Stimulated activated CD4-positive, alpha-beta T cell treated with anti-CD3 and anti-CD28 coated beads, Interleukin-15, amount 100 ng/mL, for 48 hours (primary cell): ENCODE results near the gene VPS35L.

Experiments used
- DNase-seq, 2 donors: peaks; one replicate each; pipeline ENCODE4 v3.0.0-alpha.2; 2020; ENCODE audit warnings: low read depth in 2 of 2

VPS35L gene

DNA sequence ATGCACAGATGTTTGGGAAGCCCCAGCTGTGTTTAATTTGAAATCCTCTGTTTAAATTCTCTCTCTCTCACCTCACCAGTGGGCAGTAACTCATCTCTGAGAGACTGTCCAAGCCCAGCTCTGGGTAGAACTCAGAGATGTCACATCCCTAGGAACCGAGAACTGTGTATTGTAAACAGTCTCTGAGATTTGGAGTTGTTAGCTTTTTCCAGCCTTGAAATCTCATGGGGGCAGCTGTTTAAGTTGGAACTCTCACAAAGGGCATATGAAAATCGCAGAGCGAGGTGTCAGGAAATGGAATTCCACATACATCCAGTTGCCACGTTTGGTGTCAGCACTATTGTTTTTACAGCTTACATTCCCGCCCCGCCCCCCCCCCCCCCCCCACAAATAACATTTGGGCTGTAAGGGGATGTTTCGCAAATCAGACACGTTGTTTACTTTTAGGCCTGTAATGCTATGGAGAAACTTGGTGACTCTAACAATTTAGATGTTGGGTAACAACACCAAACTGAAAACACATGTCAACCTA is 34.3 kb downstream of the VPS35L start:
- no peak for DNase-seq

DNA sequence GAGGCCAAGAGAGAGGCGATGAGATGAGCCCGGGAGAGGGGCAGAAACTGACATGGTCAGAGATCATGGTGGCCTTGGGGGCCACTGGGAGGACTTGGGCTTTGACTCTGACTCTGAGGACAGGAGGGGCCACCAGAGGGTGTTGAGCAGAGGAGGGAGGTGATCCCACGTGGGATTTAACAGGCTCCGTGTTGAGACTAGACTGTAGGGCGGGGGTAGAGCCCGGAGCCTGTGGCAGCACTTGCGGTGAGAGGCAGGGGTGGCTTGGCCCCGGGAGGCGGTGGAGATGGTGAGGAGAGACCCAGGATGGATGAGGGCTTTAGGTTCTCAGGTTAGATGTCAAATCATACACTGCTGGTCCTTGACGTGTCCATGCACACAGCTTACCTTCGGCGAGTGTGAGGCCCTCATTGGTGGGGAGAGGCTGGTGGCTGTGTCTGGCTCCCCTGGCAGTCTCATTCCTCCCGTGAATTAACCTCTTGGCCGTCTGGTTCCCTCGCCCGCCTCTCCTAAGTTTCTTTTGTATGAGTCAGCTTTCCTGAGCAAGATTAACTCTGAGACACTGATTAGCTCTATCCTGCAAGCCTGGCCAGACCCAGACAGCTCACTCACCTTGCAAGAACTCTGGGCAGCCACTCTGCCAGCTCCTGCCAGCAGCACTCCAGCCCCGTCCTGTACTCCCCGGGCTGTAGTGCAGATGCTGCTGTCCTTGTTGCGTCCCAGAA is 39.7 kb downstream of the VPS35L start:
- DNase-seq: no peak

DNA sequence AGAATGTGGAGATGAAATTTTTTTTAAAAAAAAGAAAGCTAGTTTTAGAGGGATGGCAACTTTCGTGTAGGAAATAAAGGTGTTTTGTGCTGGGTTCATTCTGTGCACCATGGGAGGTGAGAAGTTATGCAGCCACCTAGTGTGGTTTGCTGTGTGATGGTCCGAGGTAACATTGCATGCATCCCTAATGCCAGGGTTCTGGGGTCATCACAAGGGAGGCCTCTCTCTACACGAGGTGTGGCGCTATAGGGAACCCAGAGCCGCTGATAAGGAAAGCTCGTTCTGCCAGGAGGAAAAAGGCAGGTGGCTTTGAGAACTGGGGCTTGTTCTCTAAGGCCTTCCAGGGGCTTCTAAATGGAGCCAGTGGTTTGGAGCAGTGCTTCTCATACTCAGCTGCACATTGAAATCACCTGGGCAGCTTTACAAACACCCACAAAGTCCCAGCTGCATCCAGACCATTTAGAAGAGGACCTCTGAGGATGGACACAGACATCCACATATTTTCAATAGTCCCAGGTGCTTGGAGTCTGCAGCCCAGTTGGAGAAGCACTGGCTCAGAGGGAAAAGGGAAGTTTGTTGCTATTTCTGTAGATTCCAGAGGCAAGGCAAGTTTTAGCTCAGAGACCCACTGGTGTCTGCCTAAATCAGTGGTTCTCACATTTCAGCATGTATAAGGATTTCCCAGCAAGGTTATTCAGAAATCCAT is 43.5 kb downstream of the VPS35L start:
- DNase-seq: no peak

DNA sequence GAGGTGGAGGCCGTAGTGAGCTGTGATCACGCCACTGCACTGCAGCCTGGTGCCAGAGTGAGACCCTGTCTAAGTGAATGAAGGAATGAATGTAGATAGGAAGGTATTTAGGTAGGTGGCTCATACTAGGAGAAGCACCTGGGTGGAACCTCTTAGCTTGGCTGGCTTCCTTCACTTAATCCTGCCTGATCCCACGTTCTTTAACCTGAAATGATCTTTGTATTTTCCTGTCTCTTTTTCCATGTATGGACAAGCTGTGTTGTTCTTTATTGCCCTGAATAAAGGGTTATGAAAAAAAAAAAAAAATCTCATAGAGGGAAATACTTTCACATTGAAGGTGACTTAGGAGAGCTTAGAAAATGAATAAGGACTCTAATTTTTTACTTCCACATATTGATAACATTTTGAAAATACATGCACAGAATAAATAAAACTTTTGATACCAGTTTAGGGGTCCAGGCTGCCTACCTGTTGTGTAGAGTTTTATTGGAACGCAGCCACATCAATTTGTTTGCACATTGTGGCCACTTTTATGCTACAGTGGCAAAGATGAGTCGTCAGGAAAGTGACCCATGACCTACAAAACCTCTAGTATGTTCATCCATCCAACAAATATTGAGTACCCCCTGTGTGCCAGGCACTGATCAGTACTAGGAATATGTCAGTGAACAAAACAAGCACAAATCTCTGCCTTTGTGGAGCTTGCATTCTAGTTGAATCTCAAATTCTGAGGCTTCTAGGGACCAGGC is 44.6 kb downstream of the VPS35L start:
- no peak for DNase-seq

DNA sequence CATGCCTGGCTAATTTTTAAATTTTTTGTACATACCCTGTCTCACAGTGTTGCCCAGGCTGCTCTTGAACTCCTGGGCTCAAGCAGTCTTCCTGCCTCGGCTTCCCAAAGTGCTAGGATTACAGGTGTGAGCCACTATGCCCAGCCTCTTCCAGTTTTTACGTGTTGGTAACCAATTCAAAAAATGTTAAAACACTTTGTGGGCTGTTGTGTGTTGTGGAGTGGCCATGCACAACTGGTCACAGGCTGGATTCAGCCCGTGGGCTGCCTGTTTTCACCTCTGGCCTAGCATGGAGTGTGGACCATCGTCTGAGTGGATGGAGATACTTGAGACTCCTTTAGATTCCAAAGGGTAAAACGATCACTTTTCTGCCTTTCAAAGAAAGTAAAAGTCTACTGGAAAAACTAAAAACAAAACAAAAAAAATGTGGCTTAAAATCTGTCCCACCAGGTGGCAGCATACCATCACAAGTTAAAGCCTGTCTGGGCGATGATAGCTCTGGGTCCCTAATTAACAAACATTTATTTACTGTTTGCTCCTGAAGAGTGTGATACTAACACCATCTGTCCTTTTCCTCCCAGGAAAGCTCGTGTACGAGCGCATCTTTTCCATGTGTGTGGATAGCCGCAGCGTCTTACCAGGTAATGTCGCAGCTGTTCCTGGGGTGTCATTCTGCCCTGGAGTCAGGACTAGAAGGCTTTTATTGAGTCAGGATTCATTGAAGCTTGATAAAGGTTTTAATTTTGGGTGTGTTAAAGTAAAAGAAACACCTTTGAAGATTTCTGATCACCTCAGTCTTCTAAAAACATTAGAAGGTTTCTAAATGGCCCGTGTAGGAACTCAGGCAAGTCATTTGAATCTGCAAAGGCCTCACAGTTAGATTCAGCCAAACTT is 45.8 kb downstream of the VPS35L start:
- DNase-seq: no peak

DNA sequence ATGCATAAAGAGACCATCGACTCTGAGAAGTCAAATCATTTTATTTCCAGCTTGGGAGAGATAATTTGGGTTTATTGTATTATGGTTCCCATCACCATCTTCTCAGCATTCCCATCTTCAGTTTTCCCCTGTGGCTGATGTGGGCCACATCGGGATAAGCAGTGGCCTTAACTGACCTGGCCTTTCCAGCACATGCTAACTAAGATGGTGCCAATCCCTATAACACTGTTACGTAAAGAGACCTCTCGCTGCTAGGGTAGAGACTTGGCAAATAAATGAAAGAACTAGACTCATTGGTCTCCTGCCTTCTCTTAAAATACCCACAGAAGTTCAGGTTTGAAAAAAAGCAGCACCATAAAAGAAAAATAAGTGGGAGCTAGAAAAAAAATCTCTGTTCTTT is 49.4 kb downstream of the VPS35L start:
- DNase-seq: no peak

DNA sequence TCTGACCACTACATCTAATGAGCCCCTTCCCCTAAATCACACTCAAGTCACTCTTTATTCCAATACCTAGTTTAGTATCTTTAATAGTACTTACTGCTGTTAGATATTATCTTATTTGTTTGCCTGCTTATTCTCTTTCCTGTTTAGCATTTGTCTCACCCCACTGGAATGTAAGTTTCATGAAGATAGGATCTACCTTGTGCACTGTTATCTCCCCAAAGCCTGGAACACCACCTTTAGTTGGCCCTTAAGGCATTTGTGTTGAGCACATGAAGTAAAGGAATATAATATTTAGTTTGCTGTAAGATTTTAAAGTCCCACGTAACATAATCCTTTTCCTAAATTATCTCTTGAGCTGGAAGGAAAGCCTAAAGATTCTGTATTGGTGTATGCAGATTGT is 50.2 kb downstream of the VPS35L start:
- DNase-seq: no peak

DNA sequence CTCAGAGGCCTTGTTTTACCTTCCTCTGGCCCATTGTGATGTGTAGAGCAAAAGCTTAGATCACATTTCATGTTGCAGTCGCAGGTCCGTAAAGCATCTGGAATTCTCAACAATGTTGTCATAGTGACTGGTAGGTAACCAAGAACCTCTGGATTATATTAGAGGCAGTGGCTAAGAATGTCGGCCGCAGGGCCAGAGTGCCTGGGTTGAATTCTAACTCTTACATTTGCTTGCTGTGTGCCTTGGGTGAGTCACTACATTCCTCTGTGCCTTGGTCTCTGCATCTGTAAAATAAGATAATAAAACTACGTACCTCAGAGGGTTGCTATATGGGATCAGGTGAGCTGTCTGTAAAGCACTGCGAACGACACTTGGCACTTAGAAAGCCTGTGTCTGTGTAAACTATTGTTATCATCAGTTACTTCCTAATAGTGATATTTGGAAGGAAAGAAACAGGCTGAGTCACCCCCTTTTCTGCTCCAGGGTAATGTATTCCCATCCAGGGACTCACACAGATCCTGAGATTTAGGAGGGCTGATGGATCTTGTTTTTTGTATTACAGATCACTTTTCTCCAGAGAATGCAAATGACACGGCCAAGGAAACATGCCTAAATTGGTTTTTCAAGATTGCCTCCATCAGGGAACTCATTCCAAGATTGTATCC is 52.2 kb downstream of the VPS35L start:
- DNase-seq: no peak

DNA sequence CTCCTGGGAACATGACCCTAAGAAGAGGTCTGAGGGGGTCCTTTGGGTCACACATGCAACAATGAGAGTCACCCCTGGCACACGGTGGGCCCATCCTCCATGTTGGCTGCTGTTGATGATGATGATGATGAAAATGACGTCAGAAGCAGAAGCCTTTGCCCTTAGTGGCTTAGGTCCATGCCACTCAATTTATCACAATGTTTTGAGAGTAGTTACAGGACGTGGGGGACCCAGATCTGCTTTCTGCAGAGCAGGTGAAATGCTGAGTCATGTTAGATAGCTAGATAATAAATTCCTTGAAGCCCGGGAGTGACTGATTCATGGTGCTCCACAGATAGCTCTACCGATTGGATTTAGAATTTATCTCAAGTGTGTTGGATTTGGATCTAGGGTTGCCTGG is 53.9 kb downstream of the VPS35L start:
- no peak for DNase-seq

DNA sequence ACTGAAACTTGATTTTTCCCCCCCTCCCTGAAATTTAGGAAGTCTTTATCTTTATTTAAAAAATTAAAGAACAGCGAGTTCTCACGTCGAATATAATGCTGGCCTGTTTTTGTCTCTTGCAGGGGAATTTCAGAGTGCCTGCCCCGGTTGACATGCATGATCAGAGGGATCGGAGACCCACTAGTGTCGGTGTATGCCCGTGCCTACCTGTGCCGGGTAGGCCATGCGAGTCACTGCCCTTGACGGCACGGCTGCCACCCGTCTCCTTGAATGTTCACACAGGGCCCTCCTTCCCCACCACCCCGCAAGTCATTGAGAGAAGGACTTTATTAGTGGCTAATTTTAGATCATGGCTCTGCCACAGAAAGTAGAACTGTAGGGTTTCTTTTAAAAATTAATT is 54.7 kb downstream of the VPS35L start:
- no peak for DNase-seq

DNA sequence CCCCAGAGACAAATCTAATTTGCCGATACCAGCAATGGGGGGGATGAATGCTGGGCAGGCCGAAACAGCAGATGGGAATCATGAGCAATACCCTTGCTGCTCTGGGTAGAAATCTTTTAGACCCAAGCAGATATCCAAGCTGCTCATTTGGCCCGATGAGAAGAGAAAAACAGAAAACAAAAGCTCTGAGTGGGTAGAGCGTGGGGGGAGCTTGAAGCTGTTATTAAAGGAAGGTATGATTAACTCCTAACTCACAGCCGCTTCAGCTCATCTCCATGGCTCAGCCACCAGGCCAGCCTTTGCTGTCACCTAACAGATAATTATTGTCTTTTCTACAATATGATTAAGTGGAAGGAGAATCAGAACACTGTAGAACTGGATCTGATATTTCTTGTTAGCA is 58.3 kb downstream of the VPS35L start:
- DNase-seq: no peak

DNA sequence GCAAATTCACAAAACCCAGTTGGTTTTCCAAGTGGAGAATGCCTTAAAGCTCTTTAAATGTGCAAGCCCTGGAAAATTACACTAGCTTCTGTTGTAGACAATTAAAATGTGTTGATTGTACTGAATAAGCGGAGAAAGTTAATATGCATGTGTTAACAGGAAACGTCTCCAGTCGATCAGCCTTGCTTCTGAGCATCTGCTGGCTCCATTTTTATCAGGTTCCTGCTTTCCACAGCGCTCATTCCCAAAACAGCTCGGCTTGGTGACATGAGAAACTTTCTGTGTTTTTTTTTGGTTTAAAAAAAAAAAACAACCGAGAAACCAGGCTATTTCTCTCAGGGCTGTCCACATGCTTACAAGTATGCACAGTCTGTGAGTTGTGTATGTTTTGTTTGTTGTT is 60.7 kb downstream of the VPS35L start:
- DNase-seq: no peak

DNA sequence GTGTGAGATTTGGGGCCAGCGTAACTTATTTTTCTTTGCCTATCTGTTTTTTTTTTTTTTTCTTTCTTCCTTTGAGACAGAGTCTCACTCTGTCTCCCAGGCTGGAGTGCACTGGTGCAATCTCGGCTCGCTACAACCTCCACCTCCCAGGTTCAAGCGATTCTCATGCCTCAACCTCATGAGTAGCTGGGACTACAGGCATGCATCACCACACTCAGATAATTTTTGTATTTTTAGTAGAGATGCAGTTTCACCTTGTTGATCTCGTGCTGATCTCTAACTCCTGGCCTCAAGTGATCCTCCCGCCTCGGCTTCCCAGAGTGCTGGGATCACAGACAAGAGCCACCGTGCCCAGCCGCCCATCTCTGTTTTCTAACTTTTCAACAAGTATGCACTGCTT is 63.4 kb downstream of the VPS35L start:
- DNase-seq: no peak

DNA sequence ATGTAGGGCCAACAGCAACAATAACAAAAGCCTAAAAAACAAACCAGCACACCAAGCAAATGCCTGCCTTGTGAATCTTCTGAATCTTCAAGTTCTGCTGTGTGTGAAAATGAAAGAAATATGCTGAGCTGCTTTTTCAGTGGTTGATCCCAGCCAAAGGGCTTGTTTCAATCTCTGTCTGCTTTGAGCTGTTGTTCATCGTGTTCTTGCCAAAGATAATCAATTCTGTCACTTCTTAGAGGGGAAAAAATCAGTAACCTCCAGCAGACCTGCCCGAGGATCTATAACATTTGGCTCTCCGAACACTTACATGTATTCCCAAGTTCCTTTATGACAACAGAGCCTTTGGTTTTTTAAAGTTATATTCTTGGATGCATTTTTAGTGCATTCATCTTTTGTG is 65.9 kb downstream of the VPS35L start:
- DNase-seq: no peak

DNA sequence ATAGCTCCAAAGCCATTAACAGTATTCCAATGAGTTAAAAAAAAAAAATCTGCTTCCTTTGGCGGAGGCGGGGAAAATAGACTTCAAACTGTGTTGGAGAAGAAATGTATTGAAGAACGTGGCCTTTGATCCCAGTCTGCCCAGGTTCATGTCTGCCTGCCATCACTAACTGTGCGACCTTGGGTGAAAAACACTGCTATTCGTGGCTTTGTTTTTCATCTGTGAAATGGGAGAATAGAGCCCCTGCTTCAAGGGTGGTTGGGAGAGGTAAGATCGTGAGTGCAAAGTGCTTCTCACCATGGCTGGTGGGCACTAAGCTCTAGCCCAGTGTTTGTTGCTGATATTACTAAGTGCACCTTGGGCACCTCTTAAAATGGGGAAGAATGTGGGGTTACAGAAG is 69.5 kb downstream of the VPS35L start:
- no peak for DNase-seq

DNA sequence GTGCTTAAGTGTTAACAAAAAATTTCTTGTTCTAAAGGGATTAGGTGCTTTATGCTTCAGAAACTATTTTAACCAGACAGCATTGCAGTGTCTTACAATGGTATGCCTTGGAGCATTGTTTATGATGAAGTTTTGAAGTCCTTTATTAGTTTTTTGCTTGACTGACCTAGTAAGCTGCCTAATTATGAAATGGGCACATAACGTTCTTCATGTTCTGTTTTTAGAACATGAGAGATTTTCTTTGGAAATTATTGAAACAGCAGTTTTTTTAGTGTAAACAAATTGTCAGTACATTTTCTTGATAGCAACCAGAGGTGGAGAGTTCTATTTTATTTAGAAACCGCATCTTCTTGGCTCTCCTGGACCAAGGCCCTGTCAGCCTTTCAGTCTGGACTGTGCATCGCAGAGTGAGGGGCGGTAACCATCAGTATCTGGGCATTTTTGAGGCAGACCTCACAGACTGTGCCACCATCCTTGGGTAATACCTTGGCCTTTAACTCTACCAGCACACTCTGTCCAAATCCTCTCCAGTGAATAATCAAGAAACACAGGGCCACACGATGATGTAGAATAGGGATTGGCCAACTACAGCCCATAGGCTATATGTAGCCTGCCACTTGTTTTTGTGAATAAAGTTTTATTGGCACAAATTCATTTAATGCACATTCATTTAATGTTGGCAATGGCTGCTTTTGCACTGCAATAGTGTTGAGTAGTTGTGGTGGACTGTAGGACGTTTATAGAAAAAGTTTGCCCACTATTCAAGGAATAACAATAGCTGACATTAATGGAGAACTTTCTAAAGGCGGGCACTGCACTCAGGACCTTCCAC is 81.1 kb downstream of the VPS35L start:
- no peak for DNase-seq

DNA sequence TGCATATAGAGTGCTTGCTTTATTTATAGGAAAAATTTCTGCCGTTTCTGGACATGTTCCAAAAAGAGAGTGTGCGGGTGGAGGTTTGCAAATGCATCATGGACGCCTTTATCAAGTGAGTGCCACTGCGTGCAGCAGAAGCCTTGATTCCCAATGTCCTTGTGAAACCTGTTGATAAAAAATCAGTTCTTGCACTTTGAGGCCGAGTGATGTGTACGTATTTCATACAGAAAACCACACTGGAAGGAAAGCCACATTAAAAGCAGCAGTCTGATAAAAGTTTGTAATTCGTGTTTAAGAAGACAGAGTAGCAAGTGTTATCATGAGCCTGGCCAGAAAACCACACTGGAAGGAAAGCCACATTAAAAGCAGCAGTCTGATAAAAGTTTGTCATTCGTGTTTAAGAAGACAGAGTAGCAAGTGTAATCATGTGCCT is 84.5 kb downstream of the VPS35L start:
- no peak for DNase-seq

DNA sequence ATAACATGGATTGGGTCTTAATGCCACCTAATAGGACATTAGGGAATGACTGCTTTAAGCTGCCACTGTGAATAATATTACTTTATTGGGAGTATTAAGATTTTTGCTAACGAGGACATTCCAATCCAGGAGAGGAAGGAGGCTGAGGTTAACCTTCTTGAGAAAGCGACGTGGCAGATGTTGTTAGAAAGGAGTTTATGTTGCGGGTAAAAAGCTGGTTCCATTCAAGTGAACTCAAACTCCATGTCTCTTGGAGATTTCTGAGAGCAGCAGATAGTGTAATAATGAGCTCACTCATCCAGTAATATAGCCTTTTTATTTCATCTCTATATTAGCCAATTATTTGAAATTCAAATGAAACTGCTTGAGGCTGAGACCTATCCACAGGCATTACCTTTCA is 87.0 kb downstream of the VPS35L start:
- DNase-seq: no peak

DNA sequence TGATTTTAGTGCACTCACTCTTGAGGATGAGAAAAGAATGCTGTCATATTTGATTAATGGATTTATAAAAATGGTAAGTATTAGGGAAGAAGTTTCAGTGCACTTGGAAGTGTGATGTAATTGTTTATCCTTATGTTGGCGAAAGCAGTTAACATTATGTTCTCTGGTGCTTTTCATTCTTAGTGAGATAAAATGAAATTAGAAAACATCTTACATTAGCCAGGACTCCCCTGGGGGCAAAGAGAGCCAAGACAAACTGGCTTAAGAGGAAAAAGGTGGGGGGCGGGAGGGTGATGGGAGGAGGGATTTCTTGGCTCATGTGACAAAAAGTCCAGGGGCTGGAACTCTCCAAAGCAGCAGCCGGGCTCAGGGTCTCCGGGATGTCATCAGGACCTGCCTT is 89.4 kb downstream of the VPS35L start:
- no peak for DNase-seq

DNA sequence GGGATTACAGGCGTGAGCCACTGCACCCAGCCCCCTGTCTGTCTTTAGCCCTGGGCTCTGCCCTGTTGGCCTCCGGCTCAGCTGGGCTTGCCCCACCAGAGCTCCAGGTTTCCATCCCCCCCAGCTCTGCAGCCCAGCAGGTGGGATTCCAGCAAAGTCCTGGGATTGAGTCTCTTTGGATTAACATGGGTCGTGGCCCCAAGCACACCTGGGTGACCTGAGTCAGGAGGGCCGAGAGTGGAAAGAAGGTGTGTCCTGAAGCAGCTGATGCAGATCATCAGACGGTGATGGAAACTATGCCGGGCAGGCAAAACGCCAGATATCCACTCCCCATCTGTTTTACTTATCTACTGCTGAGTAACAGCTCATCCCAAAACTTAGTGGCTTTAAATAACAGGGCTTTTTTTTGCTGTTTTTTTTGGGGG is 90.1 kb downstream of the VPS35L start:
- DNase-seq: no peak
